ENCODE measurements around the gene NIPSNAP2.
"Not testable (repeated sequence)": the region's sequence is repeated elsewhere in the genome, so short reads cannot be mapped to it uniquely, and the experiment has no call there.

NIPSNAP2 gene

GRCh38 chr7:55946545-55946944, 17.8 kb upstream of the NIPSNAP2 start:
- DNase-seq (ENCODE audit: low read depth): no peak
- TF ChIP-seq CTCF (IDR thresholded peaks at IDR 0.05; ENCODE audit: insufficient read depth, low read depth, low read length, missing control alignments): no peak
- no peak overlapping the region for H3K4me3 ChIP-seq (ENCODE audit: low read depth, low read length)

- peak; percentile 94 for DNase-seq (ENCODE audit: low read depth)
- no peak for TF ChIP-seq CTCF (IDR thresholded peaks at IDR 0.05; ENCODE audit: insufficient read depth, low read depth, low read length, missing control alignments)
- H3K4me3 ChIP-seq (ENCODE audit: low read depth, low read length): peak within 1 kb of the TSS; percentile 89
Measured at GRCh38 chr7:55951637-55952351, 12.6 kb upstream of the NIPSNAP2 start, which contains the start of gene MRPS17. MRPS17 (plus strand) TSS chr7:55951877; CDS start chr7:55953196, 1,319 bp downstream.

GRCh38 chr7:55952352-55952671, 12.1 kb upstream of the NIPSNAP2 start:
- peak overlapping the region; percentile 89 for H3K4me3 ChIP-seq (ENCODE audit: low read depth, low read length)

GRCh38 chr7:55953707-55954475, 10.5 kb upstream of the NIPSNAP2 start:
- DNase-seq (ENCODE audit: low read depth): no peak
- no peak overlapping the region for H3K4me3 ChIP-seq (ENCODE audit: low read depth, low read length)
- no peak for TF ChIP-seq CTCF (IDR thresholded peaks at IDR 0.05; ENCODE audit: insufficient read depth, low read depth, low read length, missing control alignments)

More at GRCh38 chr7:55952352-55952671, 12.1 kb upstream of the NIPSNAP2 start:
- DNase-seq (ENCODE audit: low read depth): not testable (repeated sequence)

- no peak for DNase-seq (ENCODE audit: low read depth)
- no peak for TF ChIP-seq CTCF (IDR thresholded peaks at IDR 0.05; ENCODE audit: insufficient read depth, low read depth, low read length, missing control alignments)
- H3K4me3 ChIP-seq (ENCODE audit: low read depth, low read length): no peak overlapping the region
Measured at GRCh38 chr7:55957190-55957589, 7.2 kb upstream of the NIPSNAP2 start.

GRCh38 chr7:55962014-55962413, 2.4 kb upstream of the NIPSNAP2 start:
- no peak for TF ChIP-seq CTCF (IDR thresholded peaks at IDR 0.05; ENCODE audit: insufficient read depth, low read depth, low read length, missing control alignments)
- H3K4me3 ChIP-seq (ENCODE audit: low read depth, low read length): no peak overlapping the region
- no peak for DNase-seq (ENCODE audit: low read depth)

- H3K4me3 ChIP-seq (ENCODE audit: low read depth, low read length): peak overlapping the region; percentile 83
- DNase-seq (ENCODE audit: low read depth): no peak
- TF ChIP-seq CTCF (IDR thresholded peaks at IDR 0.05; ENCODE audit: insufficient read depth, low read depth, low read length, missing control alignments): no peak
Measured at GRCh38 chr7:55963584-55964168, 709 bp upstream of the NIPSNAP2 start.

Data from GM12865 (cell line).